Thoracic aorta (tissue), 2 donors: Measurements from ENCODE around the gene INPP4A. TPM values are rescaled to one million over a fixed set of nuclear protein-coding genes. Genes with fewer than 3 reads are reported as not detected.

Experiments
- ATAC-seq: fragments of 150-250 bp; one replicate; pipeline ENCODE4 v1.8.0; 2017; ENCODE audit warnings: low read depth; ENCODE audit not compliant: insufficient number of reproducible peaks, low FRiP score
- DNase-seq: peaks from one replicate; pipeline ENCODE4 v3.0.0-alpha.2; 2020; ENCODE audit warnings: low spot score
- H3K27ac ChIP-seq, 2 donors: fragments of 200-600 bp; sonication (generic); 1 replicate in 1 of 2; 2 replicates in 1 of 2; pipeline ENCODE4 v1.5.1; 2016; ENCODE audit warnings: mild to moderate bottlenecking in 2 of 2, moderate library complexity in 2 of 2
- H3K27me3 ChIP-seq: fragments of 200-600 bp; sonication (generic); replicated peaks from 2 replicates; pipeline ENCODE4 v1.6.0; 2016; ENCODE audit warnings: mild to moderate bottlenecking; ENCODE audit not compliant: insufficient read depth
- H3K36me3 ChIP-seq: fragments of 200-600 bp; sonication (generic); one replicate; pipeline ENCODE4 v1.5.1; 2016
- H3K4me1 ChIP-seq, 2 donors: fragments of 200-600 bp; sonication (generic); 1 replicate in 1 of 2; 2 replicates in 1 of 2; pipeline versions ENCODE4 v1.5.1 to v1.6.0; 2016; ENCODE audit warnings: low read depth in 2 of 2, mild to moderate bottlenecking in 1 of 2; ENCODE audit not compliant: control insufficient read depth in 1 of 2
- H3K4me3 ChIP-seq: fragments of 200-600 bp; sonication (generic); 2 replicates; pipeline ENCODE4 v1.5.1; 2016; ENCODE audit warnings: mild to moderate bottlenecking
- H3K9me3 ChIP-seq: fragments of 200-600 bp; sonication (generic); 2 replicates; pipeline ENCODE4 v1.5.1; 2016
- total RNA-seq, 2 donors: library from RNA; depleted of rRNA; stranded (reverse); fragments of >200 nt; gene quantifications; one replicate each; pipeline versions ENCODE4 v1.1.0 to v1.2.3, GENCODE V29; 2016
- TF ChIP-seq, protein P1 (sequence below): fragments of 200-600 bp; sonication (generic); IDR thresholded peaks from one replicate; pipeline ENCODE4 v1.5.1; 2019; ENCODE audit warnings: antibody characterized with exemption

The INPP4A gene
- total RNA-seq, 2 donors from 2014 or later, result 29.4 to 40.6 TPM

DNA sequence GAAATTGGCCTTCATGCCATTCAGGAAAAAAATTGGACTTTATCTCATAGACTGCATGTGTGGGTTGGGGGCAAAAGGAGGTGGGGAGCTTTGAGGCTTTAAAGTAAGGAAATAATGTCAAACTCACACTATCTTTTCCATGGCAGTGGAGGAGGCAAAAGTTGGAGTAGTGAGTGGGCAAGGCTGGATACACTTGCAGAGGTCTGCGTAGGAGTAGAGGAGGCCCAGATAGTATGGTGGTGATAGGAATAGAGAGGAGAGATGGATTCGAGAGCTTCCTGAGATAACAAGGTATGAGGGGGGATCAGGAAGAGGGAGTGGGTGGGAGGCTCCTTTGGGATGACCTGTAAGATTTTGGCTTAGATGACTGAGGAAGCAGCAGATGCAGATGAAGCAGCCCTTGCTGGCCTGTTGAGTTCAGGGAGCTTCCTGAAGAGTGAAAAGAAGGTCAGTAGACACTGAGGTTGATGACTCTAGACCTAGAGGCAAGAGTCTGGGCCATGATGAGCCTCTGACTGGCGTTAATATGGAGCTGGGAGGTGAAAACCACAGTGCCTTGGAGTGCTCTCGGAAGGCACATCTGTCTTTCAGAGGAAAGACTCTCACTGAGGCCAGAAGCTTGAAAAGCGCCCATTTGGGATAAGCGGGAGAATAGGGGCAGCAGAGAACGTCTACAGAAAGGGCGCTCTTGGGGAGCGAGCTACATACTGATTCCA lies 169.5 kb downstream of the INPP4A start:
- no peak overlapping the region for H3K4me3 ChIP-seq
- DNase-seq (no peak), ATAC-seq (no peak)
- H3K9me3 ChIP-seq, result no peaks in the 10 kb centered on the region
- no peak overlapping the region for H3K27ac ChIP-seq
- no peaks in the 10 kb centered on the region for H3K27me3 ChIP-seq
- TF ChIP-seq, protein P1, sequence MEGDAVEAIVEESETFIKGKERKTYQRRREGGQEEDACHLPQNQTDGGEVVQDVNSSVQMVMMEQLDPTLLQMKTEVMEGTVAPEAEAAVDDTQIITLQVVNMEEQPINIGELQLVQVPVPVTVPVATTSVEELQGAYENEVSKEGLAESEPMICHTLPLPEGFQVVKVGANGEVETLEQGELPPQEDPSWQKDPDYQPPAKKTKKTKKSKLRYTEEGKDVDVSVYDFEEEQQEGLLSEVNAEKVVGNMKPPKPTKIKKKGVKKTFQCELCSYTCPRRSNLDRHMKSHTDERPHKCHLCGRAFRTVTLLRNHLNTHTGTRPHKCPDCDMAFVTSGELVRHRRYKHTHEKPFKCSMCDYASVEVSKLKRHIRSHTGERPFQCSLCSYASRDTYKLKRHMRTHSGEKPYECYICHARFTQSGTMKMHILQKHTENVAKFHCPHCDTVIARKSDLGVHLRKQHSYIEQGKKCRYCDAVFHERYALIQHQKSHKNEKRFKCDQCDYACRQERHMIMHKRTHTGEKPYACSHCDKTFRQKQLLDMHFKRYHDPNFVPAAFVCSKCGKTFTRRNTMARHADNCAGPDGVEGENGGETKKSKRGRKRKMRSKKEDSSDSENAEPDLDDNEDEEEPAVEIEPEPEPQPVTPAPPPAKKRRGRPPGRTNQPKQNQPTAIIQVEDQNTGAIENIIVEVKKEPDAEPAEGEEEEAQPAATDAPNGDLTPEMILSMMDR, result no peak
- H3K36me3 ChIP-seq, result peaks cover 41% of the 10 kb centered on the region
- H3K4me1 ChIP-seq, result peaks cover 17 to 26% of the 10 kb centered on the region in 2 donors

DNA sequence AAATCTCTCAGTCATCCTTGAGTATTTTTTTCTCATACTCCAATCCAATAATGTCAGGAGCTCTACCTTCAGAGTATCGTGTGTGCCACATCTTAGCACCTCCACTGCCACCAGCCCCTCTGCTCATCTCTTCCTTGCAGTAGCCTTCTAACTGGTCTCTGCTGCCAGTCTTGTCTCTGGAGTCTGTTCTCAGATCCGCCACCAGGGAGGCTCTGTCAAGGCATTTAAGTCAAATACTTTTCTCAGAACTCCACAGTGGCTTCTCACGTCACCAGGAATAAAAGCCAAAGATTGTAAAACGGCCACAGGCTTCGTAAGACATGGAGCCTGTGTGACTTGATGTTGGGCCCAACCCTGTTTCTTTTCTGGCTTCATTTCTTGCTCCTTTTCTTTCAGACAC lies 170.8 kb downstream of the INPP4A start:
- no peak for DNase-seq
- Histone ChIP-seq H3K36me3 (peaks cover 47% of the 10 kb centered on the region), H3K9me3 (no peaks in the 10 kb centered on the region), H3K4me1 (peaks cover 6 to 13% of the 10 kb centered on the region in 2 donors), H3K27ac (no peak overlapping the region), H3K4me3 (no peak overlapping the region), H3K27me3 (no peaks in the 10 kb centered on the region)
- no peak for ATAC-seq
- TF ChIP-seq, protein P1, result no peak

- Histone ChIP-seq H3K36me3 (peaks cover 49% of the 10 kb centered on the region), H3K27me3 (no peaks in the 10 kb centered on the region), H3K27ac (no peak overlapping the region), H3K4me3 (no peak overlapping the region), H3K9me3 (no peaks in the 10 kb centered on the region), H3K4me1 (no peaks in the 10 kb centered on the region)
- DNase-seq (no peak), ATAC-seq (no peak)
- TF ChIP-seq, protein P1, result no peak
These were observed 172.5 kb downstream of the INPP4A start for GRCh38 chr2:98617149-98617548.

DNA sequence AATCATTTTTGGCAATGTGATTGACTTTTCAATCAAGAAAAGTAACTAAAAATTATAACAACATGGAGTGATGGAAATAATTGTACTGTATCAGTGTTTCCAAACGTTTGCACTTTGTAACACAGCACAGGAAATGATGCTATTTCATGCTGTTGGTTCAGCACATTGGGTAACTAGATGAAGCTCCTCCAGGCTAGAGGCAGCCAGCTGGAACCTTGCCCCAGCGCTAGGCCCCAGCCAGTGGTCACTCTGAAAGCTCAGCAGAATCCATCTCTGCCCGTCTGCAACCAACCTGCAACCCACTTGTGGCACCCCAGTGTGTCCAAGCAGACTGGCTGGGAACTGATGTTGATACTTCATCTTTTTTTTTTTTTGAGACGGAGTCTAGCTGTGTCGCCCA lies 179.0 kb downstream of the INPP4A start:
- Histone ChIP-seq H3K27ac (no peak overlapping the region), H3K9me3 (no peaks in the 10 kb centered on the region), H3K27me3 (no peaks in the 10 kb centered on the region), H3K4me3 (no peak overlapping the region), H3K36me3 (peaks cover 8% of the 10 kb centered on the region), H3K4me1 (peaks cover 0 to 7% of the 10 kb centered on the region in 2 donors)
- peak; percentile 45 for ATAC-seq
- DNase-seq, result no peak
- TF ChIP-seq, protein P1, result no peak

DNA sequence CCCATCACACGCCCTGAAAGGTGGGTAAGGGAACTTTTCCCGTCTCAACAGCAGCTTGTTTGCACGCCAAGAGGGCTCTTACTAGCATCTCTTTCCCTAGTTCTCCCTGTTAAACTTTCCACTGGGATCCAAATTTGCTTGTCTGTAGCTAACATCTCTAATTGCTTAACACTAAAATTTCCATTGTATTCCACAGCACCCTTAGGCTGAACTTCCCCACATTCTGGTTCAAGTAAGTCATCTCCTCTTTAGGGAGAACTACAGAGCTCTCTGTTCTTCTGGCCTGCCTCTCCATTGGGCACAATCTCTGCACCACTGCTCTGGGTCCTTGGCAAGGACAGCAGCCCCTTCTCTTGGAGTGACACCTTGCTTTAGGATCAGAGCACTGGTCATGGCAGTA lies 187.7 kb downstream of the INPP4A start:
- Histone ChIP-seq H3K9me3 (no peaks in the 10 kb centered on the region), H3K36me3 (peaks cover 26% of the 10 kb centered on the region), H3K27ac (no peak overlapping the region), H3K4me1 (no peaks in the 10 kb centered on the region), H3K27me3 (no peaks in the 10 kb centered on the region), H3K4me3 (no peak overlapping the region)
- TF ChIP-seq, protein P1, result no peak
- ATAC-seq (no peak), DNase-seq (no peak)
